DMS114 treated with DMSO at 0.1 percent for 48 hours (cell line): Measurements from ENCODE around the gene RHBDD1.

Experiments used
- DNase-seq: peaks from one replicate; lab custom pipeline; 2025; ENCODE audit not compliant: unreplicated experiment; lab: John Stamatoyannopoulos, UW

The RHBDD1 gene

GRCh38 chr2:226910384-226910783 lies 74.5 kb downstream of the RHBDD1 start:
- no peak for DNase-seq

GRCh38 chr2:226911932-226912331 lies 76.1 kb downstream of the RHBDD1 start:
- DNase-seq = no peak

GRCh38 chr2:226913641-226914040 lies 77.8 kb downstream of the RHBDD1 start:
- DNase-seq = no peak

GRCh38 chr2:226915846-226916360 lies 80.0 kb downstream of the RHBDD1 start:
- DNase-seq = no peak

- no peak for DNase-seq
Observed at GRCh38 chr2:226916669-226917068, 80.8 kb downstream of the RHBDD1 start.

GRCh38 chr2:226932443-226932842 lies 96.6 kb downstream of the RHBDD1 start:
- DNase-seq = no peak

- no peak for DNase-seq
Observed at GRCh38 chr2:226934546-226935201, 98.8 kb downstream of the RHBDD1 start.

- DNase-seq = no peak
Observed at GRCh38 chr2:226943862-226944620, 108.2 kb downstream of the RHBDD1 start.

- no peak for DNase-seq
Observed at GRCh38 chr2:226953206-226953605, 117.4 kb downstream of the RHBDD1 start.

- DNase-seq = no peak
Observed at GRCh38 chr2:226953826-226954225, 118.0 kb downstream of the RHBDD1 start.

- DNase-seq = no peak
Observed at GRCh38 chr2:226956659-226957058, 120.8 kb downstream of the RHBDD1 start.

- DNase-seq = no peak
Observed at GRCh38 chr2:226959418-226959817, 123.6 kb downstream of the RHBDD1 start.

- DNase-seq = no peak
Observed at GRCh38 chr2:226962176-226962773, 126.4 kb downstream of the RHBDD1 start.

GRCh38 chr2:226963528-226963927 lies 127.7 kb downstream of the RHBDD1 start:
- DNase-seq = no peak

GRCh38 chr2:226965376-226965775 lies 129.5 kb downstream of the RHBDD1 start:
- no peak for DNase-seq

- no peak for DNase-seq
Observed at GRCh38 chr2:226969417-226970080, 133.7 kb downstream of the RHBDD1 start.

GRCh38 chr2:226970362-226970761 lies 134.5 kb downstream of the RHBDD1 start:
- DNase-seq = no peak

- DNase-seq = no peak
Observed at GRCh38 chr2:226971084-226971483, 135.2 kb downstream of the RHBDD1 start.

GRCh38 chr2:226971770-226972169 lies 135.9 kb downstream of the RHBDD1 start:
- DNase-seq = no peak

- DNase-seq = no peak
Observed at GRCh38 chr2:226973816-226974215, 138.0 kb downstream of the RHBDD1 start.

- no peak for DNase-seq
Observed at GRCh38 chr2:226977775-226978190, 141.9 kb downstream of the RHBDD1 start.
